ENCODE data around the gene PPARA.

The PPARA gene

DNA sequence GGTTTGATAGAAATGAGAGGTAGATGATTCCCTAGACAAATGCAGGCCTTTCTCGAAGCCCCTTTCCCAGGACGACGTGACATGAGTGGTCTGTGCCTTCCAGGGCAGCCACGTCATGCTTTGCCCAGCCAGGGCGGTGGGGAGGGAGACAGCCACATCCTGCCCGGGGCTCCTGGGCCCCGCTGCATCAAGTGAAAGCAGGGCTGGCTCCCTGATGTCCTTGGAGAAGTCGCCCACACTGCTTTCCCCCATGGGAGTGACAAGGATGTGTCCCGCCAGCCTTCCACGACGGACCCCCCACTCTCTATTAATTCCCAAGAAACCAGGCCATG, 13.2 kb downstream of the PPARA start:
- DNase-seq (ENCODE audit: low read depth in 1 of 2, low spot score in 1 of 2), result no peak
- Histone ChIP-seq H3K4me3 (replicated peaks; ENCODE audit: insufficient read depth, low read length) (no peak overlapping the region), H3K27me3 (ENCODE audit: insufficient read depth, poor library complexity, severe bottlenecking) (no peaks in the 10 kb centered on the region), H3K27ac (replicated peaks) (no peak overlapping the region)
- no peak for TF ChIP-seq REST (IDR thresholded peaks at IDR 0.05; ENCODE audit: insufficient replicate concordance, low read depth)
- no peak for TF ChIP-seq SPI1 (IDR thresholded peaks at IDR 0.05; ENCODE audit: borderline replicate concordance, low read depth)
- TF ChIP-seq POLR2AphosphoS5 (IDR thresholded peaks at IDR 0.05; ENCODE audit: low read depth), result no peak
- no peak for TF ChIP-seq CTCF (IDR thresholded peaks at IDR 0.05; ENCODE audit: insufficient read depth, low read length)
- no peak for TF ChIP-seq GABPA (IDR thresholded peaks at IDR 0.05; ENCODE audit: low read depth)

DNA sequence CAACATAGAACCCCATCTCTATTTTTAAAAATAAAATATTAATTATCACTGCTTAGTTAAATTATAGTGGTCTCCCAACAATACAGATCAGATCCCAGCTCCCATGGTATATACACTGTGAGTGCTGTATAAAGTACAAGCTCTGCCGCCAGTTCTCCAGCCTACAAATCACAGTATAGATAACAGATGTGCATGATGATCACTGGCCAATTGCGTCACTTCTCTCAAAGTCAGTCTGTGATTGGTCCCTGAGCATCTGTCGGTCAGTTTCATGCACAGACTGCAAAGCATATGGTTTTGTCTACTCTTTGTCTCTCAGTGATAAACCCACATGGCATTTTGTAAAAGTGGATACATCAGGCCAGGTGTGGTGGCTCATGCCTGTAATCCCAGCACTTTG, 15.7 kb downstream of the PPARA start:
- H3K4me3 ChIP-seq (replicated peaks; ENCODE audit: insufficient read depth, low read length), result no peak overlapping the region
- no peaks in the 10 kb centered on the region for H3K27me3 ChIP-seq (ENCODE audit: insufficient read depth, poor library complexity, severe bottlenecking)
- TF ChIP-seq POLR2AphosphoS5 (IDR thresholded peaks at IDR 0.05; ENCODE audit: low read depth), result no peak
- no peak for TF ChIP-seq CTCF (IDR thresholded peaks at IDR 0.05; ENCODE audit: insufficient read depth, low read length)
- no peak for TF ChIP-seq GABPA (IDR thresholded peaks at IDR 0.05; ENCODE audit: low read depth)
- TF ChIP-seq REST (IDR thresholded peaks at IDR 0.05; ENCODE audit: insufficient replicate concordance, low read depth), result no peak
- TF ChIP-seq SPI1 (IDR thresholded peaks at IDR 0.05; ENCODE audit: borderline replicate concordance, low read depth), result no peak
- DNase-seq (ENCODE audit: low read depth in 1 of 2, low spot score in 1 of 2), result no peak
- no peak overlapping the region for H3K27ac ChIP-seq (replicated peaks)

GRCh38 chr22:46169628-46170027, 19.3 kb downstream of the PPARA start:
- H3K4me3 ChIP-seq (replicated peaks; ENCODE audit: insufficient read depth, low read length), result no peak overlapping the region
- no peak overlapping the region for H3K27ac ChIP-seq (replicated peaks)
- DNase-seq (ENCODE audit: low read depth in 1 of 2, low spot score in 1 of 2), result no peak
- H3K27me3 ChIP-seq (ENCODE audit: insufficient read depth, poor library complexity, severe bottlenecking), result no peaks in the 10 kb centered on the region
- TF ChIP-seq SPI1 (IDR thresholded peaks at IDR 0.05; ENCODE audit: borderline replicate concordance, low read depth) (no peak), POLR2AphosphoS5 (IDR thresholded peaks at IDR 0.05; ENCODE audit: low read depth) (no peak), GABPA (IDR thresholded peaks at IDR 0.05; ENCODE audit: low read depth) (no peak), REST (IDR thresholded peaks at IDR 0.05; ENCODE audit: insufficient replicate concordance, low read depth) (no peak), CTCF (IDR thresholded peaks at IDR 0.05; ENCODE audit: insufficient read depth, low read length) (no peak)
